Measurements from ENCODE around the gene CLEC14A. TPM values are rescaled to one million over a fixed set of nuclear protein-coding genes. Genes with fewer than 3 reads are reported as not detected.
A peak's percentile ranks its signal among the peaks of the same experiment; 100 is the strongest.

Gene CLEC14A
- total and polyA plus RNA-seq, 8 donors = 1.8 to 24.9 (median 9.6) TPM; not detected in 1

- intact Hi-C loops (cut with DNase I; ENCODE audit: low total_unique reads) = no loop called here
- 65 to 80% (median 70%) methylated on average over 4 of the region's 4 CpGs for WGBS, 5 donors
- Histone ChIP-seq H3K27me3 (peaks cover 0 to 31% (median 19%) of the 10 kb centered on the region in 3 donors), H3K27ac (no peak overlapping the region), H3K9me3 (no peaks in the 10 kb centered on the region), H3K4me3 (peak overlapping the region in 2 of 4 donors; percentile 0 to 22), H3K36me3 (no peaks in the 10 kb centered on the region), H3K4me1 (peaks cover 10 to 21% (median 16%) of the 10 kb centered on the region in 4 donors)
- DNase-seq = no peak
- TF ChIP-seq POLR2A (IDR thresholded peaks at IDR 0.05) = no peak
- TF ChIP-seq CTCF (IDR thresholded peaks at IDR 0.05) = no peak
- no peak for TF ChIP-seq POLR2AphosphoS5 (IDR thresholded peaks at IDR 0.05)
- no peak for TF ChIP-seq EP300 (IDR thresholded peaks at IDR 0.05)
These were observed 3.7 kb downstream of the CLEC14A start for GRCh38 chr14:38252066-38252710.

GRCh38 chr14:38250331-38250730 lies 5.6 kb downstream of the CLEC14A start:
- Histone ChIP-seq H3K4me1 (peaks cover 4 to 9% (median 6%) of the 10 kb centered on the region in 4 donors), H3K27ac (no peak overlapping the region), H3K4me3 (peak overlapping the region in 1 of 4 donors; percentile 13), H3K9me3 (no peaks in the 10 kb centered on the region), H3K36me3 (no peaks in the 10 kb centered on the region), H3K27me3 (peaks cover 0 to 20% (median 12%) of the 10 kb centered on the region in 3 donors)
- TF ChIP-seq EP300 (IDR thresholded peaks at IDR 0.05) (no peak), POLR2A (IDR thresholded peaks at IDR 0.05) (no peak), CTCF (IDR thresholded peaks at IDR 0.05) (no peak), POLR2AphosphoS5 (IDR thresholded peaks at IDR 0.05) (no peak)
- intact Hi-C loops (cut with DNase I; ENCODE audit: low total_unique reads) = no loop called here
- DNase-seq = no peak

DNA sequence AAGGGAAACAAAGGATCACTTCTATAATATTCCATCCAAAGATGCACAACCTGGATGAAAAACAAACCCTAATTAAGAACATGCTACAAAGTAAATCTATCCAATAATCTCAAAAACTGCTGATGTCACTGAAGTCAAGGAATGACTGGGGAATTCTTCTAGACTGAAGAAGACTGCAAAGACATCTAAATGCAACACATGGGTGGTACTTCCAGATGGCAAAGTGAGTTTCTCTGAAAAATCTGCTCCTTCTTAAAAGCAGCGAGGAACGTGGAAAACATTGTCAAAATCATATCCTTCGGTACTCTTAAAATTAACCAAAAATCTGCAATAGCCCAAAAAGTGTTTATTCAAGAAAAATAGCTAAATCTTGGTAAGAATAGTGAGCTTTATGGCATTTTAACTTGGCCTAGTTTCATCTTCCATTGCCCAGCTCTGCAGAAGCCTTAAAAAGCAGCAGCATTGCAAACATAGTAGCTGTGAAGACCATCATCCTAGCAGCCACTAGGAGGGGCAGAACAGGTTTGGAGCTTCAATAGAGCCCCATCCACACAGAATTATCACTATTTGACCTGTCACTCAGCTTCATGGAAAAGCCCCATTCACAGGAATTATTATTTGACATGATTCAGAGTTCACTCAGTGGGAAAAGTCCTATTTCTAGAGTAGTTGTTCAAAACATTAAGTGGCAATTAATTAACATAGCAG lies 7.4 kb downstream of the CLEC14A start:
- Histone ChIP-seq H3K27me3 (peaks cover 0 to under 1% (median 0%) of the 10 kb centered on the region in 3 donors), H3K9me3 (no peaks in the 10 kb centered on the region), H3K4me1 (no peaks in the 10 kb centered on the region), H3K4me3 (no peak overlapping the region), H3K36me3 (no peaks in the 10 kb centered on the region), H3K27ac (no peak overlapping the region)
- 88 to 96% (median 94%) methylated on average over 3 of the region's 3 CpGs for WGBS, 5 donors
- DNase-seq = no peak
- TF ChIP-seq POLR2AphosphoS5 (IDR thresholded peaks at IDR 0.05) (no peak), CTCF (IDR thresholded peaks at IDR 0.05) (no peak), POLR2A (IDR thresholded peaks at IDR 0.05) (no peak), EP300 (IDR thresholded peaks at IDR 0.05) (no peak)
- intact Hi-C loops (cut with DNase I; ENCODE audit: low total_unique reads) = no loop called here

DNA sequence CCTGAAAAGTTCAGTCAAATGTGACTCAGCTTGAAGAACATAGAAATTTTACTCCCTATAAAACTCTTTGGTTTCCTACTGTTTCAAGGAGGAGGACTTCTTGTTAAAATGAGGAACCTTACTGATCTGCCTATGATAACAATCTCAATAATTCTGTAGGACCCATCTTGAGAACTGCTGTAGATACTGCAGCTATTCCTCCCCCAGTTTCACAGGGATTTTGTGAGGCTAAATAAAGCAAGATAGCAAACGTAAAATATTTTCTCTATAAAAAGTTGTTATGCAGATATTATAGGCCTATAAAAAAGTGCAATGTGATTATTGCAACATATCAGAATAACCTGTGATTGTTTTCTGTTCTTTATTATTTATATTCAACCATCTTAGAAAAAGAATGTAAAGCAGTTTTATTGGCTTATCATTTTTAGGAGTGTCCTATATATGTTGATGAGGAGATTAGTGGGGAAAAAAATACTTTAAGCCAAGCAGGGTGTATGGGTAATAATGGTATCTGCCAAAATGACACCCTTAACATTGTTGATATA lies 12.1 kb downstream of the CLEC14A start:
- TF ChIP-seq EP300 (IDR thresholded peaks at IDR 0.05) (no peak), CTCF (IDR thresholded peaks at IDR 0.05) (no peak)

More for the DNA sequence above, 12.1 kb downstream of the CLEC14A start:
- H3K27me3 ChIP-seq = no peaks in the 10 kb centered on the region
- H3K36me3 ChIP-seq = no peaks in the 10 kb centered on the region
- H3K27ac ChIP-seq = no peak overlapping the region
- H3K4me3 ChIP-seq = no peak overlapping the region
- H3K4me1 ChIP-seq = no peaks in the 10 kb centered on the region
- intact Hi-C loops (cut with DNase I; ENCODE audit: low total_unique reads) = no loop called here
- 58 to 89% (median 73%) methylated on average over 1 of the region's 1 CpG for WGBS, 5 donors
- no peaks in the 10 kb centered on the region for H3K9me3 ChIP-seq
- DNase-seq = no peak
